ENCODE data around the gene LPCAT4.

GRCh38 chr15:34359416-34359815 lies 7.6 kb downstream of the LPCAT4 start:
- TF ChIP-seq CTCF (IDR thresholded peaks at IDR 0.05), result no peak
- TF ChIP-seq ZFX (IDR thresholded peaks at IDR 0.05; ENCODE audit: borderline replicate concordance), result no peak
